GM13976 (cell line): ENCODE measurements around the gene TINAGL1.

Experiments
- DNase-seq: peaks from one replicate; pipeline ENCODE4 v3.0.0; 2012; ENCODE audit warnings: low spot score
- in situ Hi-C: fragments of 300-500 bp; cut with MboI; formaldehyde crosslinking; loops from one replicate; pipeline ENCODE4 v1.12.0; 2022; ENCODE audit warnings: low sequenced_read_pairs, mixed read lengths, inconsistent platforms; ENCODE audit not compliant: unreplicated experiment
- TF ChIP-seq, protein P1 (sequence below): IDR thresholded peaks from 2 replicates; pipeline ENCODE4 v1.5.1; 2012; ENCODE audit warnings: borderline replicate concordance, mild to moderate bottlenecking; ENCODE audit not compliant: insufficient read depth; ENCODE audit errors: extremely low read depth, missing control alignments, control extremely low read depth

The TINAGL1 gene, protein sequence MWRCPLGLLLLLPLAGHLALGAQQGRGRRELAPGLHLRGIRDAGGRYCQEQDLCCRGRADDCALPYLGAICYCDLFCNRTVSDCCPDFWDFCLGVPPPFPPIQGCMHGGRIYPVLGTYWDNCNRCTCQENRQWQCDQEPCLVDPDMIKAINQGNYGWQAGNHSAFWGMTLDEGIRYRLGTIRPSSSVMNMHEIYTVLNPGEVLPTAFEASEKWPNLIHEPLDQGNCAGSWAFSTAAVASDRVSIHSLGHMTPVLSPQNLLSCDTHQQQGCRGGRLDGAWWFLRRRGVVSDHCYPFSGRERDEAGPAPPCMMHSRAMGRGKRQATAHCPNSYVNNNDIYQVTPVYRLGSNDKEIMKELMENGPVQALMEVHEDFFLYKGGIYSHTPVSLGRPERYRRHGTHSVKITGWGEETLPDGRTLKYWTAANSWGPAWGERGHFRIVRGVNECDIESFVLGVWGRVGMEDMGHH

DNA sequence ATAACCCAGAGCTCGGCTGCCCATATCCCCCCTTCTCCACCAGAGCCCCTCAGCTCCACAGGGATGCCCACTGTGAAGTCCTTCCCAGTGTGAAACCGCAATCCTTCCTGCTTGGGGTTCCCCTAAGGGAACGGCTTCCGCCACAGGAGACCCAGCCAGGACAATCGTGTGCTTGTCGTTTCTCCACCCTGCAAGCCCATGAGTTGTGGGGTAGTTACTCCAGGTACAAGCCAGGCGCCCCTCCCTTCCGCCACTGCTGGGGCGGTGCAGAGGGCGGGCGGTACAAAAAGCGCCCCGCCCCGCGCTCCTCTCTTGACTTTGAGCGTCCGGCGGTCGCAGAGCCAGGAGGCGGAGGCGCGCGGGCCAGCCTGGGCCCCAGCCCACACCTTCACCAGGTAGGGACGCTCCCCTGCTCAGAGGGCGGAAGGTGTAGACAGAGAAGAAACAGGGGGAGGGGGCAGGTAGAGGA lies at the start of gene TINAGL1:
TSS of gene TINAGL1 (plus strand) at position 315 of the 469 bp plus-strand sequence. CDS start 634 bp downstream, outside the sequence.
- no peak for DNase-seq
- in situ Hi-C loops: no loop called here
- TF ChIP-seq, protein P1, sequence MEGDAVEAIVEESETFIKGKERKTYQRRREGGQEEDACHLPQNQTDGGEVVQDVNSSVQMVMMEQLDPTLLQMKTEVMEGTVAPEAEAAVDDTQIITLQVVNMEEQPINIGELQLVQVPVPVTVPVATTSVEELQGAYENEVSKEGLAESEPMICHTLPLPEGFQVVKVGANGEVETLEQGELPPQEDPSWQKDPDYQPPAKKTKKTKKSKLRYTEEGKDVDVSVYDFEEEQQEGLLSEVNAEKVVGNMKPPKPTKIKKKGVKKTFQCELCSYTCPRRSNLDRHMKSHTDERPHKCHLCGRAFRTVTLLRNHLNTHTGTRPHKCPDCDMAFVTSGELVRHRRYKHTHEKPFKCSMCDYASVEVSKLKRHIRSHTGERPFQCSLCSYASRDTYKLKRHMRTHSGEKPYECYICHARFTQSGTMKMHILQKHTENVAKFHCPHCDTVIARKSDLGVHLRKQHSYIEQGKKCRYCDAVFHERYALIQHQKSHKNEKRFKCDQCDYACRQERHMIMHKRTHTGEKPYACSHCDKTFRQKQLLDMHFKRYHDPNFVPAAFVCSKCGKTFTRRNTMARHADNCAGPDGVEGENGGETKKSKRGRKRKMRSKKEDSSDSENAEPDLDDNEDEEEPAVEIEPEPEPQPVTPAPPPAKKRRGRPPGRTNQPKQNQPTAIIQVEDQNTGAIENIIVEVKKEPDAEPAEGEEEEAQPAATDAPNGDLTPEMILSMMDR: no peak

DNA sequence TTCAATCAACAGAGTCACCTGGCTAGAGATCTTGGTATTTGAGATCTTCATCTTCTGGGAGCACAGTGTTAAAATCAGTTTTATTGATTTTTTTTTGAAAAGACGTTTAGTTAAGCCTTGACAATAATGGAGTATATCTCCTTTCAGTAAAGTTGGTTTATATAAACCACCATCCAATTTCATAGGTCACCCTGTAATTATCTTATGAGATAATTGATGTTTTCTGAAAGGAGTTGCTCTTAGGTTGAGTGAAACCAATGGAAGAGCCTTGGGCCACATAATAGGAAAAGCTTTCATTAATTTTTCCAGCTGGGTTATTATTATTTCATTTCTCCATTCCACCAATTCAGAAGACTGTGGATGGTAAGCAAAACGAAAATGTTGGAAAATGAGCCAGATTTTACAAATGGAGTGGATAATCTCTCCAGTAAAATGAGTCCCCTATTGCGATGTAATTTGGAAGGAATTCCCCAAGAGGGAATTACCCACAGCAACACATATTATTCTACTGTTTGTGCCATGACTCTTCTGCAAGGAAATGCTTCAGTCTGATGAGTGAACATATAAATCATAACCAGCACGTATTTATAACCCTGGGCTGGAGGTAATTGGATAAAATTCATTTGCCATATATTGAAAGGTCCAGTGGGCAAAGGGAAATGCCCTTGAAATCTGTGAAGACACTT lies 46.2 kb upstream of the TINAGL1 start:
- DNase-seq: no peak
- TF ChIP-seq, protein P1: no peak
- in situ Hi-C loops: no loop called here

DNA sequence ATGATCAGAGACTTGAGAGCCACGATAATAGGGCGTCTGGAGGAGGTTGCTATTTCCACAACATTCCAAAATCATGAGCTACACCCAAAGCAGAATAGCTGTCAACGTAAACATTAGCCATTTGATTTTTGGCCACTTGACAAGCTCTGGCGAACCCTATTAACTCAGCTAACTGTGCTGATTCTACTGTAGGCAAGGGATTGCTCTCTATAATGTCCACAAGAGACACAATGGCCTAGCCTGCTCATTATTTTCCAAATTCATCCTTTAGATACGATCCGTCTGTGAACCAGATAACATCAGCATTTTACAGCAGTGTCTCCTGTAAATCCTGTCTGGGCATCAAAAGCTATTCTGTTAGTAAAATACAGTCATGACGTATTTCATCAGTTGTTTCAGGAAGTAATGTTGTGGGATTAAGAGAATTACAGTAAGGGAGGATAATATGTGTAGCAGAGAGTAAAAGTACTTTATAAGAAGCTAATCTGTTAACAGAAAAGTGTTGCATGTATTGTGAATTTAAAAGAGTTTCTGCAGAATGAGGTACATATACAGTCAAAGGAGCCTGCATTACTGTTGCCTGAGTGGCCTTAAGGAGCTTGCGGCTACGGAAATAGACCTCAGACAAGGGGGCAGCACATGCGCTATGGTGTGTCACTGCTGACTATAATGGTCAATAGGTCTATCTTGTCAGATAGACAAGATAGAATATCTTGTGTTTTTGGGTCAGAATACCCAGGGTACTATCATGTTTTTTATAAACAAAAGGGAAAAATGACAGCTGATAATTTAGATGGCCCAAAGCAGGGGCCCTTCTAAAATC lies 44.9 kb upstream of the TINAGL1 start:
- in situ Hi-C loops: no loop called here
- TF ChIP-seq, protein P1: no peak
- DNase-seq: no peak

DNA sequence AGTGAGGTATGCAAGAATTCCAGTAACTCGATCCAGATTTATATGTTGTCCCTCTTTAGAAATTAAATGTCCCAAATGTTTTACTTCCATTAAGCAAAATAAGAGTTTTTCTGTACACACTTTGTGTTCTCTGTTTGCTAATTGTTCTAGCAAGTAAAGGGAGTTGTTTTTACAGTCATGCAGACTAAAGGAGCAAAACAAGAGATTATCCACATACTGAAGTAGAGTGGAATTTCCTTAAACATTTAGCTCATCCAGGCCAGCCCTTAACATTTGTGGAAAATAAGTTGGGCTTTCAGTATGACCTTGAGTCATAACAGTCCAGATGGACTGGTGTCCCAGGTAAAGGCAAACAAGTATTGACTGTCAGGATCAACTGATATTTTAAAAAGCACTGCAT lies 44.1 kb upstream of the TINAGL1 start:
- in situ Hi-C loops: no loop called here
- TF ChIP-seq, protein P1: no peak
- no peak for DNase-seq

DNA sequence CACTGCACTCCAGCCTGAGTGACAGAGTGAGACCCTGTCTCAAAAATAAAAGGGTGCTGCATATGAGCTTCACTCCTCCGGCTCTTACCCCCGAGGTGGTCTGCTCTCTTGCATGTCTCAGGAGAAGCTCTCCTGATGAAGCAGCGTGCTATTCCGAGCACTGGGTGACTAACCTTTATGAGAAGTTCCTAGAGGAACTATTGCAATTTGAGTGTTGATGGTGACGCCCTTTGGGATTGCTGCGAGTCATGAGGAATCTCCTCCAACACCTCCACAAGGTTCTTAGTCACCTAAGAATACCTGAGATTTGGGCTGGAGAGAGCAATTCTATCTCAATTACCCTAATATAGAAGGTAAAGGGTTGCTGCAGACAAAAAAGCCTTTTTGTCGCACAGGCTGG lies 40.8 kb upstream of the TINAGL1 start:
- in situ Hi-C loops: no loop called here
- no peak for DNase-seq
- TF ChIP-seq, protein P1: no peak

DNA sequence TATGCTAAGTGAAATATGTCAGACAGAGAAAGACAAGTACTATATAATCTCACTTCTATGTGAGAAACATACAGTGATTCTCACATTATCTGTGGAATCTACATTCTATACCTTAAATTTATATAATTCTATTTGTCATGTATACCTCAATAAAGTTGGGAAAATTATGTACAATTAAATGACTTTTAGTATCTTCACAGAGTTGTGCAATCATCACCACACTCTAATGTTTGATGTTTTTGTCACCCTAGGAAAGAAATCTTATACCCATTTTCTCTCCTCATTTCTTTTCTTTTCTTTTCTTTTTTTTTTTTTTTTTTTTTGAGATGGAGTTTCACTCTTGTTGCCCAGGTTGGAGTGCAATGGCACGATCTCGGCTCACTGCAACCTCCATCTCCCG lies 37.0 kb upstream of the TINAGL1 start:
- no peak for DNase-seq
- TF ChIP-seq, protein P1: no peak
- in situ Hi-C loops: no loop called here
